Measurements from ENCODE around the gene MYH14. TPM values are rescaled to one million over a fixed set of nuclear protein-coding genes. Genes with fewer than 3 reads are reported as not detected.

The MYH14 gene
- total and polyA plus RNA-seq, 2 of the 4 experiments (the other 2 are of a cell fraction): not detected

DNA sequence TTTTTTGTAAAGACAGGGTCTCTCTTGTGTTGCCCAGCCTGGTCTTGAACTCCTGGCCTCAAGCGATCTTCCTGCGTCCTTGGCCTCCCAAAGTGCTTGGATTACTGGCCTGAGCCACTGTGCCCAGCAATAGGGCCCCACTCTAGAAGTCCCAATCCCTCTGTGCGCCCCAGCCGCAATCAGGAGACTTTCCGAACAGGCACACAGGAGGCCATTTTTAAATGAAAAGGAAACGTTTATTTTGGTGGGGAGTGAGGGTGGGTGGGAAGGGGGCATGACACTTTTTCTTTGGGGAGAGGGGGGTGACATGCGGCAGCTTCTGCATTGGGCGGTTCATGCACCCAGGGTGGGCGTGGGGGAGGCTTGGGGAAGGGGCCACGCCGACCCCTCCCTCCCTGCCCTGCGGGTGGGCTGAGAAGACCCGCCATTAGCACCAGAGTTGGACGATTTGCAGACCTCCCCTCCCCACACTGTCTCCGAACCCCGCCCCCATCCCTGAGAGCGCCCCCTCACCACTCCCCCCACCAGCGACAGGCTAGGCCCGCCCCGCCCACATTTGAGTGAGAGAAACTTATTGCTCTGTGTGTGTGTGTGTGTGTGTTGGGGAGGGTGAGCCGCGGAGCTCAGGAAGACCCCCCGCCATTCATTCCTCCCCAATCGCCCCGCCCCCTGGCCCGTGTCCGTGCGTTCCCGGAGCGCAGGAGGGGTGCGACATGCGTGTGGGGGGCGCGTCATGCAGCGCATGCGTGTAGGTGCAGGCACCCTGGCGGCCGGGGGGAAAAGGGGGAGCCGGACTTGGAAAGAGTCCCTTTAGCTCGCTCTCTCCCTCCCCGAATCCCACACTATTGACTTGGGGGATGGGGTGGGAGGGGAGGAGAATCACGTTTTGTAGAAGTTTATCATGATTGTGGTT, 108.6 kb downstream of the MYH14 start:
- ChIA-PET POLR2A (ENCODE audit: unreplicated experiment) (no interaction called here), CTCF (no interaction called here)
- Histone ChIP-seq H3K9me1 (ENCODE audit: insufficient read depth, low read length) (no peaks in the 10 kb centered on the region), H3K56ac (ENCODE audit: extremely low read depth, insufficient read depth, low read length) (no peak overlapping the region), H3K14ac (replicated peaks; ENCODE audit: low read depth, low read length) (no peak overlapping the region), H2AK5ac (ENCODE audit: low read depth, low read length) (no peak overlapping the region), H3K18ac (ENCODE audit: low read depth, low read length) (no peak overlapping the region), H4K5ac (ENCODE audit: low read depth, low read length) (no peak overlapping the region), H3K4me1 (ENCODE audit: control insufficient read depth, insufficient read depth, low read length) (no peaks in the 10 kb centered on the region), H4K20me1 (ENCODE audit: insufficient read depth, low read length) (no peaks in the 10 kb centered on the region), H3K9ac (ENCODE audit: low read depth, low read length) (no peak overlapping the region), H3K36me3 (ENCODE audit: control insufficient read depth, insufficient read depth, low read length) (no peaks in the 10 kb centered on the region), H2AK9ac (replicated peaks; ENCODE audit: low read depth, low read length, poor library complexity) (no peak overlapping the region), H3K9me3 (ENCODE audit: control insufficient read depth, insufficient read depth, low read length) (peaks cover 2% of the 10 kb centered on the region; the same call in 1 of the 2 replicates), H2BK120ac (ENCODE audit: low read depth, low read length) (no peak overlapping the region), H3K27me3 (ENCODE audit: control insufficient read depth, insufficient read depth, low read length) (peaks cover 41% of the 10 kb centered on the region), H4K8ac (ENCODE audit: low read depth in 2 of 2, low read length in 2 of 2) (no peak overlapping the region), H3K79me1 (ENCODE audit: low read depth in 1 of 2, low read length in 2 of 2) (no peaks in the 10 kb centered on the region), H3K4me2 (ENCODE audit: low read depth, low read length) (no peak overlapping the region), H3K23ac (ENCODE audit: low read depth, low read length) (no peak overlapping the region), H2BK5ac (ENCODE audit: low read depth, low read length, poor library complexity, severe bottlenecking) (no peak overlapping the region), H2AFZ (replicated peaks; ENCODE audit: low read length, poor library complexity) (peak overlapping the region; percentile 43), H2BK20ac (ENCODE audit: low read depth, low read length) (no peak overlapping the region), H3K27ac (ENCODE audit: insufficient read depth, low read length) (no peak overlapping the region), H3K4ac (ENCODE audit: low read depth, low read length) (no peak overlapping the region), H3K4me3 (ENCODE audit: insufficient read depth, low read depth, low read length) (no peak overlapping the region), H2BK15ac (ENCODE audit: low read depth, low read length) (no peak overlapping the region), H4K91ac (ENCODE audit: insufficient read depth, low read depth, low read length) (no peak overlapping the region)
- in situ Hi-C loops (cut with MboI; ENCODE audit: low sequenced_read_pairs): no loop called here
- BruUV-seq (replicated peaks): no TSS peak
- intact Hi-C loops (cut with micrococcal nuclease): no loop called here
- 20% methylated on average over 2 of the region's 42 CpGs; no CpG with 5 or more reads in 1 of the 2 experiments for WGBS, 2 experiments (ENCODE audit: extremely low coverage in 2 of 2, insufficient read length in 1 of 2)
- no peak for TF ChIP-seq NFE2L2 (IDR thresholded peaks at IDR 0.05; ENCODE audit: low read depth, low read length)
- no peak for TF ChIP-seq FOS (IDR thresholded peaks at IDR 0.05; ENCODE audit: low read depth, low read length)
- TF ChIP-seq SMC3 (IDR thresholded peaks at IDR 0.05; ENCODE audit: low read depth, low read length): no peak
- no peak for TF ChIP-seq RFX5 (IDR thresholded peaks at IDR 0.05; ENCODE audit: low read depth, low read length)
- no peak for TF ChIP-seq MAZ (IDR thresholded peaks at IDR 0.05; ENCODE audit: borderline replicate concordance, low read depth, low read length)
- TF ChIP-seq RAD21 (IDR thresholded peaks at IDR 0.05; ENCODE audit: low read length): no peak
- no peak for TF ChIP-seq BHLHE40 (IDR thresholded peaks at IDR 0.05; ENCODE audit: low read depth, low read length)
- no peak for TF ChIP-seq MAFK (IDR thresholded peaks at IDR 0.05; ENCODE audit: low read depth, low read length)
- no peak for TF ChIP-seq POLR2A (IDR thresholded peaks at IDR 0.05; ENCODE audit: low read depth, low read length)
- no peak for TF ChIP-seq RCOR1 (IDR thresholded peaks at IDR 0.05; ENCODE audit: insufficient replicate concordance, low read length)
- no peak for TF ChIP-seq MXI1 (IDR thresholded peaks at IDR 0.05; ENCODE audit: borderline replicate concordance, low read depth, low read length)
- no peak for DNase-seq
- ATAC-seq (ENCODE audit: low read depth): no peak
- dilution Hi-C loops (cut with HindIII; ENCODE audit: low sequenced_read_pairs, unreplicated experiment): no loop called here

Measured in IMR-90 (cell line).